ENCODE results near the gene MAP7D2. TPM values are rescaled to one million over a fixed set of nuclear protein-coding genes. Genes with fewer than 3 reads are reported as not detected.

Gene MAP7D2
- total and polyA plus RNA-seq, 2 experiments from 2014 or later: 0.94 to 1.7 TPM

DNA sequence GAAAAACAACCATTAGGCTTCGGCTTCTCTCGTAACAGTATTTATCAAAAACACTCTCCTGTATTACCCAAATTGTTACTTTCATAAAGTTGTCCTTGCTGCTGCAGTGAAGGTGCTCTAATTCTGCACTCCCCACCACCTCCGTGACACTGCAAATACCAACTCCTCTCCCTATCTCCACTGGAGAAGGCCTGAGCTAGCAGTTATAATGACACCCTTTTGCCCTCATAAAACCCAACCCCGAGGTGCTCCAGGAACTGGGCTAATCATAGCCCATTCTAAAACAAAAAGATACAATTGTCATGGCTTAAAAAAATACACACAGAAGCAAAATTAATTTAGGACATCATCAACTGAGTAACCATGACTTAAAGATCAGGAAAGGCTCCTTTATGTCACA is 59.2 kb downstream of the MAP7D2 start:
- Histone ChIP-seq H3K79me2 (no peaks in the 10 kb centered on the region), H3K27ac (no peak overlapping the region), H3K4me1 (ENCODE audit: insufficient read depth) (no peaks in the 10 kb centered on the region), H3K4me3 (no peak overlapping the region), H2AFZ (no peak overlapping the region), H3K4me2 (no peak overlapping the region), H3K9me2 (replicated peaks; ENCODE audit: insufficient read depth) (no peaks in the 10 kb centered on the region), H4K20me1 (ENCODE audit: insufficient read depth, poor library complexity, severe bottlenecking) (no peaks in the 10 kb centered on the region), H3K9me3 (ENCODE audit: low read depth) (no peaks in the 10 kb centered on the region), H3K27me3 (no peaks in the 10 kb centered on the region), H3K36me3 (replicated peaks; ENCODE audit: insufficient read depth, low read depth) (no peaks in the 10 kb centered on the region)
- 68% methylated on average over 4 of the region's 4 CpGs for WGBS (ENCODE audit: low lambda C conversion rate, missing lambda C conversion rate)
- TF ChIP-seq, protein P1, sequence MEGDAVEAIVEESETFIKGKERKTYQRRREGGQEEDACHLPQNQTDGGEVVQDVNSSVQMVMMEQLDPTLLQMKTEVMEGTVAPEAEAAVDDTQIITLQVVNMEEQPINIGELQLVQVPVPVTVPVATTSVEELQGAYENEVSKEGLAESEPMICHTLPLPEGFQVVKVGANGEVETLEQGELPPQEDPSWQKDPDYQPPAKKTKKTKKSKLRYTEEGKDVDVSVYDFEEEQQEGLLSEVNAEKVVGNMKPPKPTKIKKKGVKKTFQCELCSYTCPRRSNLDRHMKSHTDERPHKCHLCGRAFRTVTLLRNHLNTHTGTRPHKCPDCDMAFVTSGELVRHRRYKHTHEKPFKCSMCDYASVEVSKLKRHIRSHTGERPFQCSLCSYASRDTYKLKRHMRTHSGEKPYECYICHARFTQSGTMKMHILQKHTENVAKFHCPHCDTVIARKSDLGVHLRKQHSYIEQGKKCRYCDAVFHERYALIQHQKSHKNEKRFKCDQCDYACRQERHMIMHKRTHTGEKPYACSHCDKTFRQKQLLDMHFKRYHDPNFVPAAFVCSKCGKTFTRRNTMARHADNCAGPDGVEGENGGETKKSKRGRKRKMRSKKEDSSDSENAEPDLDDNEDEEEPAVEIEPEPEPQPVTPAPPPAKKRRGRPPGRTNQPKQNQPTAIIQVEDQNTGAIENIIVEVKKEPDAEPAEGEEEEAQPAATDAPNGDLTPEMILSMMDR (IDR thresholded peaks at IDR 0.05; ENCODE audit: poor library complexity): no peak
- no peak for TF ChIP-seq EZH2 (IDR thresholded peaks at IDR 0.05; ENCODE audit: borderline replicate concordance)
- TF ChIP-seq EZH2phosphoT487 (IDR thresholded peaks at IDR 0.05; ENCODE audit: low read depth, severe bottlenecking, unreplicated experiment): no peak
- DNase-seq (ENCODE audit: low spot score): no peak

DNA sequence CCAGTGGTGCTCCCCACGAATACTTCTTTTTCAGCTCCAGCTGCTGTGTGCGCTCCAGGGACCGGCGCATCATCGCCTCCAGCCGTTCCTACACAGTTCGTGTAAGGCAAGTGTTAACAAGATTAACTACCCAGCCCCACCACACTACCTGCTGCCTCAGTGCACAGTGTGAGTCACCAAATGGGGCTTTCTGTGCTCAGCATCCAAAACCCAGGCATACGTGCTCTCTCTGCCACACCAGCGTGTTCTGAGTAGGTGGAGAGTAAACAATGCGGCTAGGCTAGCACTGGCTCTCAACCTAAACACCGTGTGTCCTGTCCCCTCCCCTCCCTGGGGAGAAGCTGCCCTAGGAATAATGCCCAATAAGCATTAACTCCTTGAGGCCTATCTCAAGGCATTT is 60.0 kb downstream of the MAP7D2 start:
- Histone ChIP-seq H2AFZ (no peak overlapping the region), H3K4me2 (no peak overlapping the region), H3K4me3 (no peak overlapping the region), H3K9me2 (replicated peaks; ENCODE audit: insufficient read depth) (no peaks in the 10 kb centered on the region), H4K20me1 (ENCODE audit: insufficient read depth, poor library complexity, severe bottlenecking) (no peaks in the 10 kb centered on the region), H3K4me1 (ENCODE audit: insufficient read depth) (no peaks in the 10 kb centered on the region), H3K36me3 (replicated peaks; ENCODE audit: insufficient read depth, low read depth) (no peaks in the 10 kb centered on the region), H3K79me2 (no peaks in the 10 kb centered on the region), H3K9me3 (ENCODE audit: low read depth) (no peaks in the 10 kb centered on the region), H3K27ac (no peak overlapping the region), H3K27me3 (no peaks in the 10 kb centered on the region)
- peak; percentile 8 for DNase-seq (ENCODE audit: low spot score)
- WGBS (ENCODE audit: low lambda C conversion rate, missing lambda C conversion rate): 75% methylated on average over 11 of the region's 11 CpGs
- TF ChIP-seq EZH2phosphoT487 (IDR thresholded peaks at IDR 0.05; ENCODE audit: low read depth, severe bottlenecking, unreplicated experiment): no peak
- TF ChIP-seq, protein P1 (IDR thresholded peaks at IDR 0.05; ENCODE audit: poor library complexity): no peak
- no peak for TF ChIP-seq EZH2 (IDR thresholded peaks at IDR 0.05; ENCODE audit: borderline replicate concordance)

DNA sequence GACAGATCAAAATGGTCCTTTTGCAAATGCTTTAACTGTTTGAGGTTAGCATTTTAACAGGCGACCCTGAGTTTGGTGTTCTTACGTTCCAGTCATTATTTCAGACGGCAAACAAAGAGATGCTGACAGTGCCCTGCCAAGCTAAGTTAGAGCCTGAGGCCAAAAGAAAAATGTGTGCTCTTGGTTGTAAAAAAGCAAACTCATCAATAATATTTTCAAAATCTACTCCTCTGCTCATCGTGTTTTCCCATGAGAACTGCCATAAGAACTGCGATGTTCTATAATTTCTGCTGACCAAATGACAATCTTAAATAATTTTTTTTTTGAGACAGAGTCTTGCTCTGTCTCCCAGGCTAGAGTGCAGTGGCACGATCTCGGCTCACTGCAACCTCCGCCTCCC is 63.2 kb downstream of the MAP7D2 start:
- Histone ChIP-seq H3K36me3 (replicated peaks; ENCODE audit: insufficient read depth, low read depth) (no peaks in the 10 kb centered on the region), H3K9me2 (replicated peaks; ENCODE audit: insufficient read depth) (no peaks in the 10 kb centered on the region), H3K9me3 (ENCODE audit: low read depth) (no peaks in the 10 kb centered on the region), H3K27me3 (no peaks in the 10 kb centered on the region), H3K4me1 (ENCODE audit: insufficient read depth) (no peaks in the 10 kb centered on the region), H3K79me2 (no peaks in the 10 kb centered on the region), H3K4me3 (no peak overlapping the region), H3K4me2 (no peak overlapping the region), H4K20me1 (ENCODE audit: insufficient read depth, poor library complexity, severe bottlenecking) (no peaks in the 10 kb centered on the region), H3K27ac (no peak overlapping the region), H2AFZ (no peak overlapping the region)
- DNase-seq (ENCODE audit: low spot score): no peak
- TF ChIP-seq EZH2phosphoT487 (IDR thresholded peaks at IDR 0.05; ENCODE audit: low read depth, severe bottlenecking, unreplicated experiment): no peak
- TF ChIP-seq, protein P1 (IDR thresholded peaks at IDR 0.05; ENCODE audit: poor library complexity): no peak
- TF ChIP-seq EZH2 (IDR thresholded peaks at IDR 0.05; ENCODE audit: borderline replicate concordance): no peak
- WGBS (ENCODE audit: low lambda C conversion rate, missing lambda C conversion rate): 94% methylated on average over 8 of the region's 8 CpGs

DNA sequence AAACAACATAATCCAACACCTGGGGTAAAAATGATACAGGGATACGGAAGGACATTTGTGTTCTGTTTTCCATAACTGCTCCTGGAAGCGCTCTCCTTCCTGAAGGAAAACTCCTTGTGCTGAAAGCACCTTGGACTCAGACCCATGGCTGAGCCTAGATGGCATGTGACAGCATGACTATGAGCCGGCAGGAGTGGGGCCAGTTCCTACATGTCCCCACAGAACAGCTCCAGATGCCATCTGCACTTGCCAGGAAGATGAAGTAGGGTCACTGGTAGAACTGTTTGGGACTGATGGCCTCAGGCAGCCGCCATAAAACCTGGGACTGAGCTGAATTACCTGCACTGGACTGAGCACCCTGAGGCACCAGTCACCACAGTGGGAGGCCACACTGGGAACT is 69.8 kb downstream of the MAP7D2 start:
- H4K20me1 ChIP-seq (ENCODE audit: insufficient read depth, poor library complexity, severe bottlenecking): no peaks in the 10 kb centered on the region
- no peak overlapping the region for H3K4me3 ChIP-seq
- TF ChIP-seq, protein P1 (IDR thresholded peaks at IDR 0.05; ENCODE audit: poor library complexity): no peak
- no peak for TF ChIP-seq EZH2phosphoT487 (IDR thresholded peaks at IDR 0.05; ENCODE audit: low read depth, severe bottlenecking, unreplicated experiment)
- no peaks in the 10 kb centered on the region for H3K79me2 ChIP-seq
- no peak for DNase-seq (ENCODE audit: low spot score)
- no peaks in the 10 kb centered on the region for H3K27me3 ChIP-seq
- H3K27ac ChIP-seq: no peak overlapping the region
- no peaks in the 10 kb centered on the region for H3K9me2 ChIP-seq (replicated peaks; ENCODE audit: insufficient read depth)
- no peaks in the 10 kb centered on the region for H3K4me1 ChIP-seq (ENCODE audit: insufficient read depth)
- H3K36me3 ChIP-seq (replicated peaks; ENCODE audit: insufficient read depth, low read depth): no peaks in the 10 kb centered on the region
- no peaks in the 10 kb centered on the region for H3K9me3 ChIP-seq (ENCODE audit: low read depth)
- no peak overlapping the region for H2AFZ ChIP-seq
- WGBS (ENCODE audit: low lambda C conversion rate, missing lambda C conversion rate): 73% methylated on average over 4 of the region's 4 CpGs
- H3K4me2 ChIP-seq: no peak overlapping the region

Data from hepatocyte (in vitro differentiated cells).